Loucy (cell line): ENCODE measurements around the gene EHF.

Experiments used
- EZH2phosphoT487 ChIP-seq: fragments of 200-600 bp; IDR thresholded peaks from 2 replicates; pipeline ENCODE4 v1.6.1; 2018; ENCODE audit warnings: antibody characterized with exemption, mild to moderate bottlenecking, moderate library complexity, borderline replicate concordance
- TF ChIP-seq, protein P1 (sequence below): fragments of 200-600 bp; sonication (generic); conservative IDR thresholded peaks from 2 replicates; pipeline ENCODE4 v1.5.1; 2014; ENCODE audit warnings: mild to moderate bottlenecking, antibody characterized with exemption, low read length

DNA sequence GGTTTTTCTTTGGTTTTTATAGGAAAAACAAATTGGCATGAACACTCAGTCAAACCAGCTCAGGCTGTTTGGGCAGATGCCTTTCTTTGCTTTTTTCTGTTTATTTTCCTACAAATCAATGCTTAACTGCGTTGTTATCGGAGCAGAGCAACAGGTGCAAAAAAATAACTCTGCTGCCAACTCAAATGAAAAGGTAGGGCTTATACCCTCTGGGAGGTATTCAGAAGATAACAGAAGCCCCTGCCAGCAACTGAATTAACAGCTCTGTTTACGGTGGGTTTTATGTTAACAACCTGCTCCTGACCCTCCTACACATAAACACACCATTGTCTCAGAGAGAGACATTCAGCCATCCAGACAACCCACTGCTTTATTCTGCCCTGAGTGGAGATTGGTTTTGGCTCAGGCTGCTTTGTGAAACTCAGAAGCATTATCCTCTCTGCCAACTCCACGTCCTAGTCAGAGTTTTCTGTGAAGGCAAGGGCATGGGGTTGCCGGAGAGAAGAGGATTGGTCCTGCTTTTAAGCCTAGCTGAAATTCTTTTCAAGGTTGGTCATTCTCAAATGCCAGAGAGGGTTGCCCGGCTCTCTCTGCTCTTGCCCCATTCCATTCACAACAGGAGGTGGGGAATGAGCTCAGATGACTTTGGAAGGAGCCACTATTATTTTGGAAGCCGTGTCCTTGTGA, 11.4 kb downstream of the EHF start:
- TF ChIP-seq, protein P1, sequence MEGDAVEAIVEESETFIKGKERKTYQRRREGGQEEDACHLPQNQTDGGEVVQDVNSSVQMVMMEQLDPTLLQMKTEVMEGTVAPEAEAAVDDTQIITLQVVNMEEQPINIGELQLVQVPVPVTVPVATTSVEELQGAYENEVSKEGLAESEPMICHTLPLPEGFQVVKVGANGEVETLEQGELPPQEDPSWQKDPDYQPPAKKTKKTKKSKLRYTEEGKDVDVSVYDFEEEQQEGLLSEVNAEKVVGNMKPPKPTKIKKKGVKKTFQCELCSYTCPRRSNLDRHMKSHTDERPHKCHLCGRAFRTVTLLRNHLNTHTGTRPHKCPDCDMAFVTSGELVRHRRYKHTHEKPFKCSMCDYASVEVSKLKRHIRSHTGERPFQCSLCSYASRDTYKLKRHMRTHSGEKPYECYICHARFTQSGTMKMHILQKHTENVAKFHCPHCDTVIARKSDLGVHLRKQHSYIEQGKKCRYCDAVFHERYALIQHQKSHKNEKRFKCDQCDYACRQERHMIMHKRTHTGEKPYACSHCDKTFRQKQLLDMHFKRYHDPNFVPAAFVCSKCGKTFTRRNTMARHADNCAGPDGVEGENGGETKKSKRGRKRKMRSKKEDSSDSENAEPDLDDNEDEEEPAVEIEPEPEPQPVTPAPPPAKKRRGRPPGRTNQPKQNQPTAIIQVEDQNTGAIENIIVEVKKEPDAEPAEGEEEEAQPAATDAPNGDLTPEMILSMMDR: no peak
- no peak for TF ChIP-seq EZH2phosphoT487
